GM19438 (cell line): Measurements from ENCODE around the gene DST.
"Not testable (repeated sequence)": the region's sequence is repeated elsewhere in the genome, so short reads cannot be mapped to it uniquely, and the experiment has no call there.

Experiments
- ATAC-seq: cut with Tn5 transposase; IDR thresholded peaks from one replicate; pipeline ENCODE4 v1.9.1; 2021; ENCODE audit warnings: low read depth; ENCODE audit not compliant: unreplicated experiment

Gene DST

DNA sequence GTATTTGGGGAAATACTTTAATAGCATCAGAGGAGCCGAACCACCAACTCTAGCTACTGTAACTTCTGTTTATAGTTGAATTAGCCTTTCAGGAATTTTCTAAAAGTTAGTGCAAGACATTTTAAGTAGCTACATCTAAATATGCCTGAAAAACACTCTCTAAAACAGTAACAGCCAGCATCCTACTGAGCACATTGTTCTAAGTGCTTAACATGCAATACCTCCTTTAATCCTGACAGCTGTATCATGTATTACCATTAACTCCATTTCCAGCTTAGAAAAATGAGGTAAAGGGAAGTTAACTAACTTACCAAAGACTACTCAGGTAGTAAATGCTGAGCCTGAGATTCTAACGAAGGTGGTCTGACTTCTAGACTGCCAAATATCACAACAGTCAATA, 120.7 kb downstream of the DST start:
- ATAC-seq: no peak

DNA sequence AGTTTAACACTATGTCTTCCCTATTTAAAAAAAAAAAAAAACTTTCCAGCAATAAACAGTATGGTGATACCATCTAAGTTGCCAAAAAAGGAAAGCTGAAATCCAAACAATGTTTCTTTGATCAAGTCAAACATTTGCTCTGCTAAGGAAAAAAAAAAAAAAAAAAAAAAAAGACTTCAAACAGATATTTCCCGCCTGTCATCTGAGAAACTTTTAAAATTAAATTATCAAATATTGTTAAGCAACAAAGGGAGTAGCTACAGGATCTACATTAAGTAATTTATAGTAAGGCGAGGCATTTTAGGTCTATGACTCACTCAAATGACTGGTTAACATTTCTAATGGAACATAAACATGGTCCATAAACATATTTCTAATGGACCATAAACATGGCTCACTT, 121.2 kb downstream of the DST start:
- ATAC-seq: no peak

DNA sequence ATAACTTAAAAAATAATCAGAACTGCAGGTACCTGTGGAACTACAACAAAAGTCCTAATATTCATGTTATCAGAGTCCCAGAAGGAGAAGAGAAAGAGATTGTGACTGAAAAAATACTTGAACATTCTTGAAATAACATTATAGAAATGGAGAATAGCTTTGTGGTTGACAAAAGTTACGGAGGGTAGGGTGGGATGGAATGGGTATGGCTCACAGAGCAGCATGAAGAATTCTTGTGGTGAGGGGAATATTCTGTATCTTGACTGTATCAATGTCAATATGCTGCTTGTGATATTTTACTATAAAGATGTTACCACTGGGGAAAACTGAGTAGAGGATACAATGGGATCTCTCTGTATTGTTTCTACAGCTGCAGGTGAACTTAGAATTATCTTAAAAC, 122.5 kb downstream of the DST start:
- no peak for ATAC-seq

DNA sequence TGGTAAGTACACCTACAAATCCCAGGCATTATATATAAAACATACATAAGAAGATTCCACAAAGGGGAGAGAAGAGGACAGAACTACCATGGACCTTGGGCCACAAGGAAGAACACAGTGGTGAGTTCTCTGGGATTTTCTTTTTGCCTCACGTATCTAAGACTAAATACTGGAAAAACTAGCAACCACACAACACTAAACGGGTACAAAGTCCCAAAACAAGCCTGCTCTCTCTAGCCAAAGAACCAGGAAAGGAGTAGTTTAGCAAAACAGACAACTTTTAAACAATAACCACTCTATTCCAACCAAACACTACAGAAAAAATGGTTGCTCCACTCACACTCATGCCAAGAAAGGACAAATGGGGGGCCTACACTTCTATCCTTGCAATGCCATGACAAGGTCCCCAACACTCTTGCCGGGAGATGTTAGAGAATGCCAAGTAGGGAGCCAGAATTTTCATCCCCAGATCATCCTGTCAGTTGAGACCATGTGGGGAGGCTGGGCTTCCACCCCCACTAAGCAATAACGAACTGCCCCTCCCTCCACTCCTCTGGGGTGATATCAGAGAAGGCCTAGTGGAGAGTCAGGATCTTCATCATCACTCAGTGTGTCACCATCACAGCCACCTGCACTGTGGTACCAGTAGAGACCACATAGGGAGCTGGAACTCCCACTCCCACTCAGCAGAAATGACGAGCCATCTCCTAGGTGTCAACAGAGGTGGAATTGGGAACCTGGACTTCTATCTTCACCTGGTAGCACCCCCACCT, 123.5 kb downstream of the DST start:
- no peak for ATAC-seq

DNA sequence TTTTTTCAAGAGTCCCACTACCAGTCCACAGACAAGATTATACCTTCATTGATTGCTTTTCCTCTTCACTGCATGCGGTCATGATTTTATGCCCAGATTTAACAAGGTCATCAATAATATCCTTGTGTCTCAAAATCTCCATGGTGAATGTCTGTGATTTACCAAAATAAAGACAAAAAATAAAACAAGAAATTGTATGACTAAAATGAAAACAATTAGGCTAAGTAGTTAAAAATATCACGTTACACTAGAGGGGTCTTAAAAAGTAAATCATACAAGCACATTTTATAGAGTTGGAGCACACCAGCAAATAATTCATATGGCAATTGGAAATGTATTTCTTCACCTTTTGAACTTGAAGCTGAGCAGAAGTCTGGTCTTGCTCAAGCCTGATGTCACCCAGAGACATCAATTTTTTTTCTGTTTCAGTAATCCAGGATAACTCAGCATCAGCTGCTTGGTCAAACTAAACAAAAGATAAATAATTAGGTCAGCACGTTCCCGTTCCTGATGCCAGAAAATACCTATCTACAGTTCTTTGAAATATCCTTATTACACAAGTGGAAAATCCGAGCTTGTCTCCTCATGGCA, 125.4 kb downstream of the DST start:
- ATAC-seq: no peak

DNA sequence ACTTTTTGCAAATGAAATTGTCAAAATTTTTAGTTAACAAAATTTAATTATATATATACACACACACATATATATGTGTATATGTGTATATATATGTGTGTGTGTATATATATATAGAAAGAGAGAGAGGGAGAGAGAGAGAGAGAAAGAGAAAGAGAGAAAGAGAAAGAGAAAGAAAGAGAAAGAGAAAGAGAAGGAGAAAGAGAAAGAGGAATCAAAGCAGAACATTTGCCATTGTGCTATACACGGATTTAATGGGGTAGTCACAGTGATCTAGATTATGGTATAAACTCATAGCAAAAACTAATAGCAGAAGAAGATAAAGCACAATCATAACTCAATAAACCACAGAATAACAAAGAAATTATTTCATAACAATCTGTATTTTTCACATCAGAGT, 126.7 kb downstream of the DST start:
- ATAC-seq: no peak

DNA sequence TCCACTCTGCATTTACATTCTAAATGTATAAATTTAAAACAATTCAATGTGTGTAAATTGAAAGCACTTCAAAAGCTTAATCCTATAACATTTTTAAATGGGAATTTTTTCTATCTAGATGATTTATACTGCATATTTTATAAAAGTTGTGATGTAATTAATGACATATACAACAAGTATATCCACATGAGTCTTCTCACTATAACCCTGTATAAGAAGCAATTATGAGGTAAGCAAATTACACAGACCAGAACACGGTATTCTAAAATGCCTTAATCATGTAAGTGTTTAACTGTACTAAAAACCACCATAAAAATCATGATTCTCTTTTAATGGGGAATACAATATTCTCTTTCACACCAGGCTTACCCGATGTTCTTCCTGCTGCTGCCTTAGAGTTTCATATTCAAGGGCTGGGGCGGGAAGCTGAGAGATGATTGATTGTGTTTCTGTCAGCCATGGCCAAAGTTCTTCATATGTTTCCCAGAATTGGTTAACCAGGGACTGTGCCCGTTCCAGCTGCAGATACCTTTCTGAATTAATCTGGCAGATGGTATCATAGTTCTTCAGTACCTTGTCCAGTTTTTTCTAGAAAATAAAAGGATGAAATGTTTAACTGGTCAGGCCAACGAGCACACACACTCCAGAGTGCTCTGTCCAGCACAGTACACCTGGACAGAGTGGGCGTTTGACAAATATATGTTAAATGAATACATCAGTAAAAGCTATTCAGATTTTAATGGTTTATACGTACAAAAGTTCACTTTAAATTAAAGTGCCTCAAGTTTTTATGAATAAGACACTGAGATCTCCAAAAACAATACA, 127.4 kb downstream of the DST start:
- ATAC-seq: no peak

DNA sequence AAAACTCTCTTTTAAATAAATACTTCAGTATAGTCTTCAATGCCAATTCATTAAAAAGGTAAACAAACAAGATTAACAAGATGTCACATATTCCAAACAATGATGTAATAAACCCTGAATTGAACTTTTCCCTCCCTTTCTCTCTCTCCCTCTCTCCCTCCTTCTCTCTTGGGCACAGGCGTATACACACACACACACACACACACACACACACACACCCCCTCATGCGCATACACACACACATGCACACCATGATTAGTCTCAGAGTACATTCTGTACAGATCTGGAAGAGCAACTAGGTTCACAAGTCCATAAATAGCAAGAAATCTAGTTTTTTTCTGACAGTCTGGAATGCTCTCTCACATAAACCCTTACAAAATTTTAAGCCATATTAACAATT, 128.3 kb downstream of the DST start:
- no peak for ATAC-seq

DNA sequence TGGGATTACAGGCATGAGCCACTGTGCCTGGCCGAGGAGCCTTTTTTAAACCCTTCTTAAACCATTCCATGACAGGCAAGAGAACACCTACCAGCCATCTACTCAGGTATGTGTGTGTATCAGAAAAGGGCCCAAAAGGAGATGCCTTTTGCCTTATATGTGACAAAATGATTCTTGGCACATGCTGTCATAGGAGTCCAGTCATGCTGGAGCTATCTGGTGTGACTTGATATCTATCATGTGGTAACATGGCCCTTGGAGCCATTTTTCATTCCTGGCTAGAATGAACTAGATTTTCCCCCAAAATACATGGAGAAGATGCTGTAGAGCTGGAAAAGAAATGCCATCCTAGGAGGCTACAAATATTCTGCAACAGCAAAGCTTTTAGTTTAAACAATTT, 129.1 kb downstream of the DST start:
- no peak for ATAC-seq

DNA sequence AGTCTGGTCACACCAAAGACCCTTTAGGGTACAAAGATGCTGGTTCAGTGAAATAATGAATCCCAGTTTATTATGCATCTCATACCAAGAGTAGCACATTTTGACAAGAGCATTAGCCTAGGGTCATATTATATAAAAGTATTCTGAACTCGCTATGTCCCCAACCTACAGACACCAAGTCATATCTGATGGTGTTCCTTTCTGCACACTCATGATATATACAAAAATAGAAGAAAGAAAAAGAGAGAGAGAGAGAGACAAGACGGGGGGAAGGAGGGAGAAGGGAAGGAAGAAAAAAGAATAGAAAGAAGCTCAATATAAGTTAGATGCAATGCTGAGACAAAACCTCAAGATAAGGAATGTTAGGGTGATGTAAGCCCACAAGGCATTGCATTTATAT, 131.1 kb downstream of the DST start:
- no peak for ATAC-seq

DNA sequence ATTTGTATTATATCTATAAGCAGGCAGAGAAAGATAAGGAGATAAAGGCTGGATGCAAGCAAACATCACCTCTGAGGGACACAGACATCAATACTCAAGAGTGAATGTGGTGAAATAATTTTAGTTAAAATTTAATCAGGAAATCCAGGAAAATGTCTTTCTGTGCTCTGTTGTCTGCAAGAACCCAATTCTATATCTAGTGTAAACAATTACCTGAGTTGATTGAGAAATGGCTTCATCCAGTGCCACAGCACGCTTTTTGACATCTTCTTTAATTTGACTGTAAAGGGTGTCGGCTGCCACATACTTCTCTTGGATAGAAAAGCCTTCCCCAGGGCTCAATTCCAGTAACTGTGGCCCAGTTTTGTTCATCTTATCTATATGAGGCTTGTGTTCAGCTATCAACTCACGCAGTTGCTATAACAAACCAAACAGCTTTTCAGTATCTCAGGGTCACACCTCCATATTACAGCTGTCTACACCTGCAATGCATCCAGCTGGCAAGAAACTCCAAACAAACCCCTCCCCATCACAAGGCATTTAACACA, 131.6 kb downstream of the DST start:
- ATAC-seq: no peak

DNA sequence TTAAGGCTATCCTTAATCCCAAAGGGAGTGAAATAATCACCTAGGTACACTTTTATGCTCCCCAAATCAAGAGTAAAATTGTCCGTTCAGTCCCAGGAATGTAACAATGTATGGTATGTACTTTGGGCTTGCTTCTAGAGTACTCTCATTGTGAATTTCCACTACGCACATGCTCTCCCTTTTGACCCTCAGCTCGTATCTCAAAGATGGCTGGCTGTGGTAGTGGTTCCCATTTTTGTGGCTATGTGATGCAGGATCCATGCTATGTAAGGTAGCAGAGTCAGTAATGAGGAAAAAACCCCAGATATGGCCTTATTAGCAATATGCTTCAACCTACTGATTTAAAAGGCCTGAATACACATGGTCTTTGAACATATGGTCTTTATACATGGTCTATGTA, 133.7 kb downstream of the DST start:
- no peak for ATAC-seq

DNA sequence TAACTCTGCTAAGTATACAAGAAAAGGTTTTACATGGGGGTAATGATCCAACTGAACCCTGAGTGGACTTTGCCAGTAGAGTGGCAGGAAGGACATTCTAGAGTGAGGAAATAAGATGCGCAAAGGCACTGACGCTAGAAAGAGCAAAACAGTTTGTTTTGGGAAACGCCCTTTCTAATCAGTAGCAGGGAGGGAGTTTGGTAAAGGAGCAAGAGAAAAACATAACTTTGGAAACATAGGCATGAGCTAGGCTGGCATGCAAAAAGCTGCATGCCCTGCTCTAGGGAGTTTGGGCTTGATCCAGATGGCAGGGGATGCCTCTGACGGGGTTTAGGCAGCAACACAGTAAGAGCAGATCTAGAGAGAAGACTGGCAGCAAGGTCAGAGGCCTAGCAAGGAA, 135.2 kb downstream of the DST start:
- no peak for ATAC-seq

DNA sequence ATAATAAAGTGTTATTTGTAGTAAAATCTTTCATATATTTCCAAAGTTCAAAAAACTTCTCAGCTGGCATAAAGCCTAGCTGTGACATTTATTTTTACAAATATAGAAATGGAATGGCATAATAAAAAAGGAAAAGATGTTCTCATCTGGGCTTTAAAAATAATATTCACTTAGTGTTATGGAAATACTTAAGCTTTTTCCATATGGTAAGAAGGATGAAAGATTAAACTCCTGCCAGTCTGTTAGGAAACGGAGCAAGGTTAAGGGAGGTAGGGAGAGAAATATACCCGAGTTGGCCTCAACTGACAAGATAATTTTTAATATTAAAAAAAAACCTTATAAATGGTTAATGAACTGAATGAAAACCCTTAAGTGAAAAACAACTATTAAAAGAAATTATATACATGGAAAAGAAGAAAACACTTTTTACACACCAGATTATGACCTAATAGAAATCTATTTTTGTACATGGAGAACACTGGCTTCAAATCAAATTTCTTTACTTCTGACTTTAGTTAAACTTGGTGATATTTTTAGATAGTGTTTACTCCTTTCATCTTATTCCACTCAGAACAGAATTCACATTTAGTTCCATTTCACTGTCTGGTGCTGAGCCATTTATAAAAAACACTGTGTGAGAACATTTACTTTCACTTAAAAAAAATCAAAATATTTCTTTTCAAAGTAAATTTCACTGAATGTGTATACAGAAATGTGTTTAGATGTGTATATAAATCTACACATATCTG, 137.0 kb downstream of the DST start:
- ATAC-seq: no peak

DNA sequence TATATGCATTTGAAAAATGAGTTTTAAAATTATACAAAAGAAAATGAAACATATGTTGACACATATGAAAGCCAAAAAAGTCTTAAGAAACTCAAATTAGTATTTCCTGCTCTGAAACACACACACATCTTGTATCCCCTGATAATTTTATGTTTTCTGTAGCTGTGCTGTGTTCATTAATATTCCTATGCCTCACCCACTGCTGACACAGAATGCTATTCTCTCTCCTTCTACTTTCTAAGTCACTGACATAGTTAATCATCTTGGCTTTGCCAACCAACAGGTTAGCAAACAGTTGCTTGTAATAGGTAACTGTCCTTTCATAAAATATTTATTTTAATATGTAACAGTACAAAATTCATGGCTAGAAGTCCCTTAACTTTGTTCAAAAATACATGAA, 140.7 kb downstream of the DST start:
- no peak for ATAC-seq

DNA sequence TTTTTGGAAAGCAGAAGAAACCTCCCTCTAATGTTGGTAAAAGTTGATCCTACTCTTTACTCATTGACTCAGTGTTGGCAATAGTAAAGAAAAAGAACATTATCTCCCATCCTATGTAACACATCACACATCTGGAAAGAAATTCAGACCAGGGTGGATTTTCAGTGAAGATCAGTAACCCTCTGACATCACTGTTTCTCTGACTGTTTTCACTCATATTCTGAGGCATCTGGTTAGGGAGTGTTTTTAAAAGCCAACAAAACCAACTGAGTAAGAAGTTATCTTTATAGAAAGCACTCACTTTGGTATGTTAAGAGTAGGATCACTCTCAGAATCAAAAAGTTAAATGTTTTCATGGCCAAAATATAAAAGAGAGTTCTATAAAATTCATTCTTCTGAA, 143.6 kb downstream of the DST start:
- no peak for ATAC-seq

DNA sequence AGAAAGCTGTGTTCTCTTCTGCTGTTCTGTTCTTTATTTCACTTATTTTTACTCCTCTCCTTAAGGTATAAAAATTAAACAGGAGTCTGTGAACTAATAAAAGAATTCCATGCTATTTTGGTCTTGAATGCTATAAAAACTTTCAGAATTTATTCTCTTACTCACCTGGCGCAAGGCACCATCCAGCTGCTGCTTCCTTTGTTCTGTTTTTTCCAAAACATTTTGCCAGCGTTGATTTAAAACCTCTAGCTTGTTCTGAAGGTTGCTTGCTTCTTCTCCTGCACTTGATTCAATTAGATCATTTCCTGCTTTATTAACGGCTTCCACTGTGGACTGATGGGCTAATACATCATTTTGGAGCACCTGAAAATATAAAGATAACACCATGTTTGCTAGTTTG, 145.0 kb downstream of the DST start:
- ATAC-seq: no peak

DNA sequence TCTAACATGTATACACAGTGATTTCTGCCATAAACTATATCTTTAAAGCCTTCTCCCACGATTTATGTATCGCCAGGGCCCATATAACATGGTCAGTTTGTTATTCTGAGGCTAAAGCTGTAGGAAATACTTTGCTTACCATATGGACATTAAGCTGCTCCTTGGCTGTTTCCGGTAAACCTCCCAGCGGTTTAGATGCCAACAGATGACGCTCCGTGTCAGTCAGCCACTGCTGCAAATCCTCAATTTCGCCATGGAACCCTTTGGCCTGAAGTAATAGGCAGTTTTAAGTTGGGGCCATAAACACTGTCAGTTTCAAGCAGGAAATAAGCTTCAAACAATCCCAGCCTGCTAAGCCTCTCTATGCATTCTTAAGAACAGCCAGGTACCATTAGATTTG, 145.4 kb downstream of the DST start:
- ATAC-seq: no peak

DNA sequence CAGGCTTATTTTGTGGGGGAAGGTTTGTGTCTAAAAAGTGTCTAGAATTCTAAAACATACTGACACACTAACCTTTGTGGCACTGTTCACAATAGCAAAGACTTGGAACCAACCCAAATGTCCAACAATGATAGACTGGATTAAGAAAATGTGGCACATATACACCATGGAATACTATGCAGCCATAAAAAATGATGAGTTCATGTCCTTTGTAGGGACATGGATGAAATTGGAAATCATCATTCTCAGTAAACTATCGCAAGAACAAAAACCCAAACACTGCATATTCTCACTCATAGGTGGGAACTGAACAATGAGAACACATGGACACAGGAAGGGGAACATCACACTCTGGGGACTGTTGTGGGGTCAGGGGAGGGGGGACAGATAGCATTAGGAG, 146.0 kb downstream of the DST start:
- ATAC-seq: not testable (repeated sequence)

DNA sequence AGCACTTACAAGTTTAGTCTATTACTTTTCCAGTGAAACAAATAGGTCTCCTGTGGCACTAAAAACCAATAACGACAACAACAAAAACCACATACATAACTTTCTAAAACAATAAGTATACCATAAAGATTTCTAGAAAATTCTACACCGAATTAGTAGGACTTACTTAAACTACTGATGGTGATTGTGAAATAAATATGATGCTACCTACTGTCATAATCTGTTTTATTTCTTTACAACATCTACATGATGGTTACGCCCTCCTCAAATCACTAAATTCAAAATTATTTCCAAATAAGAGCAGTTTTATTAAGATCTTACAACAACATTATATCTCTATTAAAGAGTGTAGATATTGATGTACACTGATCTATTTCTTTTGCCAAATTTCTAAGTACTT, 147.0 kb downstream of the DST start:
- ATAC-seq: no peak
